ENCODE data around the gene C19orf44.
"Not testable (repeated sequence)": the region's sequence is repeated elsewhere in the genome, so short reads cannot be mapped to it uniquely, and the experiment has no call there.

Gene C19orf44

DNA sequence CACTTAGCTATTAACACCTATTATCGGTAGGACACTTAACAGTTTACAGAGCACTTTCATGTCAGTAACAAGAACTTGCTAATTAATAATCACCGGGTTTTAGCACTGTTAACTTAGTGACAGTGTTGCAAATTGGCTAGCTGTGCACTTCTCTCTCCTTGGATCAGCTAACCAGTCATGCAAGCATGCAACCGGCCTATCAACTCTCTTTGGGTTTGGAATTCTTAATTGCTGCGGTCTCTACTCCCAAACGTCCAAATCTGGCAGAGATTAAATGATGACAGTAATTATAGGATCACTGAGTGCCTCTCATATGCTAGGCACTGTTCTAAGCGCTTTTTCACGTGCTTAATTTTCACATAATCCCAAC is 25.7 kb upstream of the C19orf44 start:
- DNase-seq = no peak

DNA sequence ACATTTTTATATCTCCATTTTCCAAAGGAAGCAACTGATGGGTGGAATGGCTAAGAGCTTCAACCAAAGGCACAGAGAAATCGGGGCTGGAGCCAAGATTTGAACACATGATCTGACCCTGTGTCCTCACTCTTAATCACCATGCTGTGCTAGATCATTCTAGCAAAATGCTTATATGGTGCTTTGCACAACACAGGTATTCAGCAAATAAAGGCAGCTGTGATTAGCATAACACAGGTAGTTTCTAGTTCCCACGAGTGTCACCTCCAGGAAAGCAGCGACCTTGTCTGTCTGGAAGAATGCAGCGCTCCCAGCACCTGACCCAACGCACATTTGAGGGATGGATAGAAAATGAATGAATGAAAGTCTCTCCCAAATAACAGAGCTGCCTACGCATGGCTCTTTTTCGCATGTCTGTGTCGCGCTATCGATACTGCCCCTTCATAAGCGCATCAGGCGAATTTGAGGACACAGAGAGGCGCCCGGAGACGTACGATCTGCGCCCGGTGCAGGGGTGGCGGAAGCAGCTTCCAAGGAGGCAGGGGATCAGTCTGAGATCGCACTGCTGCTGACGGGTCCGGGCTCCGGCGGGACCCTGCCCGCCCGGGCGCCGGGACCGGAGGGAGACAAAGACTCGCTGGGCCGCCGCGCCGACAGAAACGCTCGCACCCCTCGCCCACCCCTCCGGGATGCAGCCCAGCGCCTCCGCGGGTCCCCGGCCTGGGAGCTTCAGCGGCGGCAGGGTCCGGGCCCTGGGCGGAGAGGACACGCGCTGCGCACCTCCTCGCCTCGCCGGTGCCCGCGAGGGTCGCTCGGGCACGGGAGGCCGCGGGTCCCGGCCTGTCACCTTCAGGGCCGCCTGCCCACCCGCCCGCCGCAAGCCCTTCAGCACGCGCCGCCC is 25.0 kb upstream of the C19orf44 start:
- DNase-seq = peak; percentile 30 to 41

DNA sequence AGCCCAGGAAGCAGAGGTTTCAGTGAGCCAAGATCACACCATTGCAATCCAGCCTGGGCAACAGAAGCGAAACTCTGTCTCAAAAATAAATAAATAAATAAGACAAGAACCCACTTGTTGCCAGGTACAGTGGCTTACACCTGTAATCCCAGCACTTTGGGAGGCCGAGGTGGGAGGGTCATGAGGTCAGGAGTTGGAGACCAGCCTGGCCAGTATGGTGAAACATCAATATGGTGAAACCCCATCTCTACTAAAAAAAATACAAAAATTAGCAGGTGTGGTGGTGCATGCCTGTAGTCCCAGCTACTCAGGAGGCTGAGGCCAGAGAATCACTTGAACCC is 23.7 kb upstream of the C19orf44 start:
- DNase-seq = not testable (repeated sequence)

DNA sequence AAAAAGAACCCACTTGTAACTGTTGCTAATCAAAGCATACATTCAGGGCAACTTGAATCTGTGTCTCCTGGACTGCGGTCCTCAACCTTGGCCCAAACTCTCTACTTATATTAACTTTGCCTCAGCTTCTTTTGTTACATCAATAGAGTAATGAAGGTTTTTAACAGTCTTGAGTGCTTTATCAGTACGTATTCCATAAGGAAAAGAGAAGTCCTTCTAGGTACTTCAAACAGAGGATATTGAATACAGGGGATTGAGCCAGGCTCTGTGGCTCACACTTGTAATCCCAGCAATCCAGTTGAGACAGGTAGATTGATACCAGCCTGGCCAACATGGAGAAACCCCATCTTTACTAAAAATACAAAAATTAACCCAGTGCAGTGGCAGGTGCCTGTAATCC is 23.2 kb upstream of the C19orf44 start:
- DNase-seq = no peak

DNA sequence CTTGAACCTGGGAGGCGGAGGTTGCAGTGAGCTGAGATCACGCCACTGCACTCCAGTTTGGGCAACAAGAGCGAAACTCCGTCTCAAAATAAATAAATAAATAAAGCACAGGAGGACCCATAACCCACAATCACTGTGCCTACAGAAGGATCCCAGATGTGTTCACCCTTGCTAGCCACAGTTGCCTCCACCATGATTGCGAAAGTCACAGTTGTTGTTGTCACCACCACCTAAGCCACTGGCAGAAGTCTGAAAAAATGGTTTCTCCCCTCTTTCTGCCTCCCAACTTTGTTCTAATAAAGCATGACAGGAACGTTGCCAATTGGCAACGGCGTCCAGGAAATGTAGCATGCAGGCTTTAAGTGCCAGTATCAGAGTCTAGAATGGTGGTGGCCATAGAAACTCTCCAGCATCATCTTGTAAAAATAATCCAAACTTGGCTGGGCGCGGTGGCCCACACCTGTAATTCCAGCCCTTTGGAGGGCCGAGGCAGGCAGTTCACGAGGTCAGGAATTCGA is 22.3 kb upstream of the C19orf44 start:
- DNase-seq = no peak

DNA sequence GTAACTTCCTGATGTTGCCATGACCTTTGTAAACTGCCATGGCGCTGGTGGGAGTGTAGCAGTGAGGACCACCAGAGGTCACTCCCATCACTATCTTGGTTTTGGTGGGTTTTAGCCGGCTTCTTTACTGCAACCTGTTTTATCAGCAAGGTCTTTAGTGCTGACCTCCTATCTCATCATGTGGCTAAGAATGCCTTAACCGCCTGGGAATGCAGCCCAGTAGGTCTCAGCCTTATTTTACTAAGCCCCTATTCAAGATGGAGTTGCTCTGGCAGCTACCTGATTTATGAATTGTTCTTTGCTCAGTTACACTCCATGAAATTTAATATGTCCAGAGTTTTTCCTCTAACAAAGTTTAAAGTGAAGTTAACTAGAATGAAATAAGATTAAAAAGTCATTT is 19.8 kb upstream of the C19orf44 start:
- DNase-seq = no peak

DNA sequence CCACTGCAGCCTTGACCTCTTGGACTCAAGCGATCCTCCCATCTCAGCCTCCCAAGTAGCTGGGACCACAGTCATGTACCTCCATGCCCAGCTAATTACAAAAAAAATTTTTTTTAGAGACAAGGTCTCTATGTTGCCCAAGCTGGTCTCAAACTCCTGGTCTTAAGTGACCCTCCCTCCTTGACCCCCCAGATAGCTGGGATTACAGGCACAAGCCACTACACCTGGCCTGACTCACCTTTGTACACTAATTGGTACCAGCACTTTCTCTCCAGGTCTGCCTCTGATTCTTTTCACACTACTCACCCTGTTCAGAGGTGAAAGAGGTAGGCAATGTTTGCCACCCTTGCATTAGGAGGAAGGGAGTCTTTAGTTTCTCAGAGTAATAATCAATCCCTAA is 18.9 kb upstream of the C19orf44 start:
- DNase-seq = no peak

DNA sequence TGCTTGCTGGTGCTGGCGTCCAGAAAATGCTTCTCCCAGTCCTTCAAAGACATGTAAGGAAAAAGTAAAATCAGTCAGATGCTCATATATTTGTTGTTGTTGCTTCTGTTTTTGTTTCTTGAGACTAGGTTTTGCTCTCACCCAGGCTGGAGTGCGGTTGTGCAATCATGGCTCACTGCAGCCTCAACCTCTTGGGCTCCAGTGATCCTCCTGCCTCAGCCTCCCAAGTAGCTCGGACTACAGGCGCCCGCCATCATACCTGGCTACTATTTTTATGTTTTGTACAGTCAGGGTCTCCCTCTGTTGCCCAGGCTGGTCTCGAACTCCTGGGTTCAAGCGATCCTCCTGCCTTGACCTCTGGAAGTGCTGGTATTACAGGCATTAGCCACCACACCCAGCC is 13.4 kb upstream of the C19orf44 start:
- no peak for DNase-seq

DNA sequence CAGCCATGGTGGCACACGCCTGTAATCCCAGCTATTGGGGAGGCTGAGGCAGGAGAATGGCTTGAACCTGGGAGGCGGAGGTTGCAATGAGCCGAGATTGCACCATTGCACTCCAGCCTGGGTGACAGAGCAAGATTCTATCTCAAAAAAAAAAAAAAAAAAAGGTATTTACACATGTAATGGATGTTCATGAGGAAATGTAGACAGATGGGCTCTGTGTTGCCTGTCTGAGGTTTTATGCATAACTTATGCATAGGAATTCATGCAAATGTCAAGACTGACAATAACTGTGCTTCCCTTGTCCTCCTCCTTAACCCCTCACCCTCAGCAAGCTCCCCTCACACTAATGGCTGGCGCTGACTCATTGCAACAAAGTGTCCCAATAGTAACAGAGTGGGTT is 9.7 kb upstream of the C19orf44 start:
- DNase-seq = not testable (repeated sequence)

DNA sequence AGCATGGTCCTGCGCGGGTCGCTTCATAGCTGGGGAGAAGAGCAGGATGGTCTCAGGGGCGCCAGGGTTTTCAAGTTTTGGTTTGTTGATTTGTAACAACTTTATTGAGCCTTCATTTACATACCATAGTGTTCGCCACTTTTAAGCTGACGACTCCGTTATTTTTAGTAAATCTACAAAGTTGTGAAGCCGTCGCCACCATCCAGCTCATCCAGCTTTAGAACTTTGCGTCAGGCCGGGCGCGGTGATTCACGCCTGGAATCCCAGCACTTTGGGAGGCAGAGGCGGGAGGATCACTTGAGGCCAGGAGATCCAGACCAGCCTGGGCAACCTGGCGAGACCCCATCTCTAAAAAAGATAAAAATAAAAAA is 404 bp downstream of the C19orf44 start:
- DNase-seq = no peak

DNA sequence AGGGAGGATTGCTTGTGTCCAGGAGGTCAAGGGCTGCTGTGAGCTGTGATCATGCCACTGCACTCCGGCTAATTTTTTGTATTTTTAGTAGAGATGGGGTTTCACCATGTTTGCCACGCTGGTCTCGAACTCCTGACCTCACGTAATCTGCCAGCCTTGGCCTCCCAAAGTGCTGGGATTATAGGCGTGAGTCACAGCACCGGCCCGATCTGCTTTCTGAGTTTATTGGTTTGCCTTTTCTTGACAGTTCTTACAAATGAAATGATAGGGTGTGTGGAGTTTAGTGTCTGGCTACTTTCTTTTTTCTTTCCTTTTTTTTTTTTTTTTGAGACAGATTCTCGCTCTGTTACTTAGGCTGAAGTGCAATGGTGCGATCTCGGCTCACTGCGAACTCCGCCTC is 848 bp downstream of the C19orf44 start:
- no peak for DNase-seq

DNA sequence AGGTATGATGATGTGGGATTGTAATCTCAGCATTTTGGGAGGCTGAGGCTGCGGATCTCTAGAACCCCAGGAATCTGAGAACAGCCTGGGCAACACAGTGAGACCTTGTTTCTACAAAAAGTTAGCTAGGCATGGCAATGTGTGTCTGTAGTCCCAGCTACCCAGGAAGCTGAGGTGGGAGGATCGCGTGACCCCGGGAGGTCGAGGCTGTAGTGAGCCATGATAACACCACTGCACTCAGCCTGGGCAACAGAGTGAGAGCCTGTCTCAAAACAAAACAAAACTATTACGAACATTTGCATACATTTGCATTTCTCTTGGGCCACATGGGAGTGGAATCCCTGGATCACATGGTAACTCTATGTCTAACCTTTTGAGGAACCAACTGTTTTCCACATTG is 1.6 kb downstream of the C19orf44 start:
- DNase-seq = no peak

DNA sequence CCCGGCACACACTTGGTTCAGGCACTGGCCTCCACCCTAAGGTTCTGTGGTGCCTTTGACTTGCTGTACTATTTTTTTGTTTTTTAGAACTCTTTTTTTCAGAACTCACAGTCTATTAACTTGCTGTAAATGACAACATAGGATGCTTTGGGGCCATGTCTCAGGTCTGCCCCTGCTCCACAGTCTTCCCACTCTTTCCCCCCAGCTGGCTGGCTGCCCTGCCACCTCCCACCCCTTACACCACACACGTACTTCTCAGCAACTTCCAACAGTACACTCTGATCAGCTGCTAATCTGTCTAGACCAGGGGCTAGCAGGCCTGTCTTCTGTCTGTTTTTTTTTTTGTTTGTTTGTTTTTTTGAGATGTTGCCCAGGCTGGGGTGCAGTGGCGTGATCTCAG is 8.1 kb downstream of the C19orf44 start:
- DNase-seq = no peak

DNA sequence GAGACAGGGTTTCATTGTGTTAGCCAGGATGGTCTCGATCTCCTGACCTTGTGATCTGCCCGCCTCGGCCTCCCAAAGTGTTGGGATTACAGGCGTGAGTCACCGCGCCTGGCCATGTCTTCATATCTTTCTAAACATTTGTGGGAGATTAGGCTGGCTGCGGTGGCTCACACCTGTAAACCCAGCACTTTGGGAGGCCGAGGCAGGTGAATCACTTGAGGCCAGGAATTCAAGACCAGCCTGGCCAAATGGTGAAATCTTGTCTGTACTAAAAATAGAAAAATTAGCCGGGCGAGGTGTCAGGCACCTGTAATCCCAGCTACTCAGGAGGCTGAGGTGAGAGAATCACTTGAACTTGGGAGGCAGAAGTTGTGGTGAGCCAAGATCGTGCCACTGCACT is 10.0 kb downstream of the C19orf44 start:
- DNase-seq = not testable (repeated sequence)

DNA sequence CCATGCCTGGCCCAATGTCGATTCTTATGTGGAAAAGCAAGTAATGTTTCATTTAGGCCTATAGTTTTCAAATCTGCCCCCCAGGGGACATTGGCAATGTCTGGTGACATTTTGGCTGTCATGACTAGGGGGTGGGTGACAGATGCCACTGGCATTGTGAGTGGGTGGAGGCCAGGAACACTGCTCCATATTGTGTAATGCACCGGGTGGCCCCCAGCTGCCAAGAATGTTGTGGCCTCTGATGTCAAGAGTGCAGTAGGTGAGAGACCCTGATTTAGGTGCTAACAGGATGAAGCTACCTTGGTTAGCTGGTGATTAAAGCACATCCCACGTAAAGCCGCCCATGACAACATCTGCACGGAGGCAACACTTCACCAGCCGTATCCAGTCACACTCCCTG is 10.8 kb downstream of the C19orf44 start:
- no peak for DNase-seq

DNA sequence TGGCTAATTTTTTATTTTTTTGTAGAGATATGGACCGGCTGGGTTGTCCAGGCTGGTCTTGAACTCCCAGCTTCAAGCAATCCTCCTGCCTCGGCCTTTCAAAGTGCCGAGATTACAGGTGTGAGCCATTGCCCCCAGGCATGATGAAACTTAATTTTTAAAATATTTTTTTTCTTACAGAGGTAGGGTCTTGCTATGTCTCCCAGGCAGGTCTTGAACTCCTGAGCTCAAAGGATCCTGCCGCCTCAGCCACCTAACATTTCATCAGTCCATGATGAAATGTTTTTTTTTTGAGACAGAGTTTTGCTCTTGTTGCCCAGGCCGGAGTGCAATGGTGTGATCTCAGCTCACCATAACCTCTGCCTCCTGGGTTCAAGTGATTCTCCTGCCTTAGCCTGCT is 12.4 kb downstream of the C19orf44 start:
- DNase-seq = no peak

DNA sequence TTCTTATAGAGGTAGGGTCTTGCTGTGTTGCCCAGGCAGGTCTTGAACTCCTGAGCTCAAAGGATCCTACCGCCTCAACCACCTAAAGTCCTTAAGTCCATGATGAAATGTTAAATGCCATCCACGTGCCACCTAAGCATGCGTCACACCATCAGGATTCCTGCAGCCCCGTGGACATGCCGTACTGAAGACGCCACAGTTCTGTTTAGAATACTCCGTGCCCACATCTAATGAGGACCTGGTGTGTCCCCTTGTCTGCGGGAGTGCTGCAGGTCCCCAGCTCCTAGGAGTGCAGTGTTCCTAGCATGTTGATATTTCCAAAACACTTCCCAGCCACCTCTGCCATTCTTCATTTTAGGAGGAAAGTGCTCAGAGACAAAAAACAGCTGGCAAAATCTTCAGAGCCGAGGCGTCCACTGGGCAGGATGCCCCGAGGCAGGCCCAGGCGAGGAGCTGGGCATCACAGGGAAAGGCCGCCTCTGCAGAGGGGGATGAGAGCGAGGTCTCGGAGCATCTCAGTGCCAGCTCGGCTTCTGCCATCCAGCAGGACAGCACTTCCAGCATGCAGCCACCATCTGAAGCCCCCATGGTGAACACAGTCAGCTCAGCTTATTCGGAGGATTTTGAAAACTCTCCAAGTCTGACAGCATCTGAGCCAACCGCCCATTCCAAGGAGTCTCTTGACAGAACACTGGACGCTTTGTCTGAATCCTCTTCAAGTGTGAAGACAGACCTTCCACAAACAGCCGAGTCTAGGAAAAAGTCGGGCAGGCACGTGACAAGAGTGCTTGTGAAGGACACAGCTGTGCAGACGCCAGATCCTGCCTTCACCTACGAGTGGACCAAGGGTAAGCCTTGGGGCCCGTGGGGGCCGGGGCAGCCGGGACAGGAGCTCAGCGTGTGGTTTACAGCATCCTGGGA is 13.2 kb downstream of the C19orf44 start:
- DNase-seq = no peak

DNA sequence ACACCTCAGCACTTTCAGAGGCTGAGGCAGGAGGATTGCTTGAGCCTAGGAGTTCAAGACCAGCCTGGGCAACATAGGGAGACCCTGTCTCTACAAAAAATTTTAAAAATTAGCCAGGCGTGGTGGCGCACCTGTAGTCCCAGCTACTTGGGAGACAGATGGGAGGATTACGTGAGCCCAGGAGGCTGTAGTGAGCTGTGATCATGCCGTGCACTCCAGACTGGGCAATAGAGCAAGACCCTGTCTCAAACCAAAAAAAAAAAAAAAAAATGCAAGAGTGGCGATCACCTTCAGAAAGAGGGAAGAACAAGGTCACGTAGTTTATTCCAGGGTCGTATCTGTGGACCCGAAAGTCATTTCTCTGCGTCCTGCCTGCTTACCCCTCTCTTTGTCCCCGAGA is 16.4 kb downstream of the C19orf44 start:
- not testable (repeated sequence) for DNase-seq

DNA sequence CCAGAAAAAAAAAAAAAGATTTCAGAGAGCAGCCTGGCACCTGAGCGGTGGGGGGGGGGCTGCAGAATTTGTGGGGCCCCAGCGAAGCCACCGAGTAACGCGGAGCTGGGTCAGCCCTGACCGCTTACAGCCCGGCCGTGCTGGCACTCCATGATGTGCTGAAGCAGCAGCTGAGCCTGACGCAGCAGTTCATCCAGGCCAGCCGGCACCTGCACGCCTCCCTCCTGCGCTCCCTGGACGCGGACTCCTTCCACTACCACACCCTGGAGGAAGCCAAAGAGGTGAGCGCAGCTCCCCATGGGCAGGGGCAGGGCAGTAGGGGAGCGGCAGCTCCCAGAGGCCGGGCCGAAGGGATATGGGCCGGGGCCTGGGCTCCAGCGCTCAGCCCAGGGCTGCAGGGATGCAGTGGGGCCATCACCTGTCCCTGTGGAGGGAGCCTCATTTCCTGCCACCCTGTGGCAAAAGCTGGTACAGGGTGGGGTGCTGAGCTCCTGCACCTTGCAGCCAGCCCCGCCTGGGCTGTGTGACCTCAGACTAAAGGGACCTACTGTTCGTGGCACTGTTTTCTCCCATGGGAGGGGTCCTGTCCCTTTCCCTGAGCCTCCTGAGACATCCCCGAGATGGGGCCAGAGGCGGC is 18.3 kb downstream of the C19orf44 start:
- no peak for DNase-seq

DNA sequence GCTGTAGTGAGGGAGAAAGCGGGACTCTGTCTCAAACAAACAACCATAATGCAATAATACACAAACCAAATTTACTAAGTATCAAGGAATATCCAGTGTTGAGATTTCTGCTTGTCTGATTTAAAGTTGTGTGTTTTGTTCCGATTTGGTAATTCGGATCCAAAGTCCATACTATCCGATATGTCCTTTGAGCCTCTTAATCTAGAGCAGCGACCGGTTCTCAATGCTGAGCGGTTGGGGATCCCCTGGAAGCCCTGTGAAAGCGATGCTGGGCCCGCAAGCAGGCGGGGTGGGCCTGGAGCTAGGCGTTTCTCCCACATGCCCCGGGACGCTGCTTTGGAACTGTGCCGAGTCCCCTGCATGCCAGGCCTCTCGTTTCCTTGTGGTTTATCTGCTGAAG is 20.2 kb downstream of the C19orf44 start:
- no peak for DNase-seq

DNA sequence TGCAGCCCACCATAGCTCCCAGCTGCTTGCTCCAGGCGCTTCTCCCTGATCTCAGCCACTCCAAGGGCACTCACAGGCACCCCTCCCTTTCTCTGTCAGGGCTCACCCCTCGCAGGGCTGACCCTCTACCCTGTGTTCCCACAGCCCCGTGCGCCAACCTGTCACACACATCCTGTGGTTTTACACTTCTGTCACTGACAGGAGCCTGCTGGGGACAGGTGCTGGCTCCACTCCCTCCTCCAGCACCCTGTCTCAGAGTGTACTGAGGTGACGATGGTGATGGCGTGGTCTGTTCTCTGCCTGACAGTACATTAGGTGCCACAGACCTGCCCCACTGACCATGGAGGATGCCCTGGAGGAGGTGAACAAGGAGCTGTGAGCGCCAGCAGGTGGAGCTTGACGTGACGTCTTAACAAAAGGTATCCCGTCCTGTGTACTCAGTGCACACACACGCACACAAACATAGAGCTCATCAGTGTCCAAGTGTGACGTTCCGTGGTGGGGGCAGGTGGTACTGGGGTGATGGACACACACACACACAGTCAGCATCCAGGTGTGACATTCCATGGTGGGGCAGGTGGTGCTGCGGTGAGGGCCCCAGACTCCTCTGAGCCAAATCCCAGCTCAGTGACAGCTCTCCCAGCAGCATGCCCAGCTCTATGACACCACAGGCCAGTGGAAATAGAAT is 20.9 kb downstream of the C19orf44 start:
- no peak for DNase-seq

DNA sequence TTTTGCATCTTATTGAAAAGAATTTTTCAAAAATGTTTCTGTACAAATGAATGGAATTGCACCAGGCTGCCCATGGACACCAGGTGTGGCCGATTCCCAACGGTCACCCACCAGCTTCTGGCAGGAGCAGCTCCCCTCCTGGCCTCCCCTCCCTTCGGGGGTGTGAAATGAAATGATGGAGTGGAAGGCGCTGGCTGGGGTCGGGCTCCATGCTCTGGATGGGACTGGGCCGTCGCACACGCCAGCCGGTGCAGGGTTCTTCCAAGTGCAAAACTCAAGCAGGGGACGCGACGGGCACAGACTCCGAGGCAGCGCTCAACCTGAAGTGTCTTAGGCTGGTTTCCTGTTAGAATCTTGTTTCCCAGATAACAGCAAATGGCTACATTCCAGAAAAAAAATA is 21.9 kb downstream of the C19orf44 start:
- DNase-seq = no peak
